SK-N-SH (cell line): ENCODE results near the gene EMCN.

Experiments used
- EP300 ChIP-seq, 2 experiments: IDR thresholded peaks; 2 replicates each; pipeline versions ENCODE4 v1.4.0 to v1.6.1; 2012; ENCODE audit warnings: borderline replicate concordance in 1 of 2, low read depth in 1 of 2, low read length in 1 of 2
- RAD21 ChIP-seq: IDR thresholded peaks from 2 replicates; pipeline ENCODE4 v1.6.1; 2012; ENCODE audit warnings: mild to moderate bottlenecking, low read length
- RFX5 ChIP-seq: IDR thresholded peaks from 2 replicates; pipeline ENCODE4 v1.6.1; 2012; ENCODE audit warnings: mild to moderate bottlenecking, improper control_type of control experiment, low read length
- SMC3 ChIP-seq: IDR thresholded peaks from 2 replicates; pipeline ENCODE4 v1.6.1; 2012; ENCODE audit warnings: low read depth, low read length, improper control_type of control experiment
- YY1 ChIP-seq: IDR thresholded peaks from 2 replicates; pipeline ENCODE4 v1.4.0; 2012; ENCODE audit warnings: low read depth, mild to moderate bottlenecking
- TF ChIP-seq, protein P1 (sequence below): fragments of 200-600 bp; sonication (generic); IDR thresholded peaks from 2 replicates; pipeline ENCODE4 v1.6.1; 2017; ENCODE audit warnings: antibody characterized with exemption, mild to moderate bottlenecking, moderate library complexity

DNA sequence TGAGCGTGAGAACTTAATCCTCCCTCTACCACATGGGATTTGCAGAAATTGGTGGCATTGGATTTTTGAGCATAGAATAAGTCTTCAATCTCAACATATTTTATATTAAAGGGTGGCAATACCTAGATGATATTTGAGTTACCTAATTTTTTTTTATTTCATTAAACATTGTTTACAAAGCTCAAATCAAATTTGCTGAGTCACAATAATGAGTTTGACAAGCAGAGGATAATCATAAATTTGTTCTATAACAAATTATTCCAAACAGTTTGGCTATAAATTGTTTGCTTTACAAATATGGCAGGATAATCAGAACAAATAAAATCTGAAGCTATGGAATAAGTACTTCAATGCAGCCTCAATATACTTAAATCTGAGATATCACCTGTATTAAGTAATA lies 22.7 kb downstream of the EMCN start:
- TF ChIP-seq EP300 (IDR thresholded peaks at IDR 0.05; ENCODE audit: borderline replicate concordance in 1 of 2, low read depth in 1 of 2, low read length in 1 of 2) (no peak), SMC3 (no peak), RAD21 (no peak), YY1 (no peak), RFX5 (no peak)
- TF ChIP-seq, protein P1, sequence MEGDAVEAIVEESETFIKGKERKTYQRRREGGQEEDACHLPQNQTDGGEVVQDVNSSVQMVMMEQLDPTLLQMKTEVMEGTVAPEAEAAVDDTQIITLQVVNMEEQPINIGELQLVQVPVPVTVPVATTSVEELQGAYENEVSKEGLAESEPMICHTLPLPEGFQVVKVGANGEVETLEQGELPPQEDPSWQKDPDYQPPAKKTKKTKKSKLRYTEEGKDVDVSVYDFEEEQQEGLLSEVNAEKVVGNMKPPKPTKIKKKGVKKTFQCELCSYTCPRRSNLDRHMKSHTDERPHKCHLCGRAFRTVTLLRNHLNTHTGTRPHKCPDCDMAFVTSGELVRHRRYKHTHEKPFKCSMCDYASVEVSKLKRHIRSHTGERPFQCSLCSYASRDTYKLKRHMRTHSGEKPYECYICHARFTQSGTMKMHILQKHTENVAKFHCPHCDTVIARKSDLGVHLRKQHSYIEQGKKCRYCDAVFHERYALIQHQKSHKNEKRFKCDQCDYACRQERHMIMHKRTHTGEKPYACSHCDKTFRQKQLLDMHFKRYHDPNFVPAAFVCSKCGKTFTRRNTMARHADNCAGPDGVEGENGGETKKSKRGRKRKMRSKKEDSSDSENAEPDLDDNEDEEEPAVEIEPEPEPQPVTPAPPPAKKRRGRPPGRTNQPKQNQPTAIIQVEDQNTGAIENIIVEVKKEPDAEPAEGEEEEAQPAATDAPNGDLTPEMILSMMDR, result no peak
